Measurements from ENCODE around the gene DSTYK.

DNA sequence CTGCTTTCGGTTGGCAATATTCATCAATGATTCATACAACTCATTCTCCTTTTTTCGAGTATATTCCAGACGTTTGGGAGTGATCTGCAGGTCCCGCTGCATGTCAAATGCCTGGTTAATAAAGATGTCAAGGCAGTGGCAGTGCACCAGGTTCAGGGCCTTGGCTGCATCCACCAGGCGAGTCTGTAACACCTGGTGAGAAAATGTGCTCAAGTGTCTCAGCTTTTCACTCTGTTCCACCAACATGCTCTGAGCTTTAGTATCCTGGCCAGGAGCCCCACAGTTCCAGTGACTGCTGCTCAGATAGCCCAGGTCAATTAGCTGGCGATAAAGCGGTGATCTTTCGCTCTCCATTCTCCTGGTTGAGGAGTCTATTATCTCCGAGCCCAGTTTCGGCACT, 42.3 kb downstream of the DSTYK start:
- TF ChIP-seq POLR2A (IDR thresholded peaks at IDR 0.05; ENCODE audit: low read length) (no peak), GATA1 (IDR thresholded peaks at IDR 0.05; ENCODE audit: low read depth, low read length) (no peak)
